ENCODE data around the gene CHPF2. TPM values are rescaled to one million over a fixed set of nuclear protein-coding genes. Genes with fewer than 3 reads are reported as not detected.

Gene CHPF2
- total RNA-seq, 2 experiments from 2014 or later = 33.6 to 34.2 TPM

DNA sequence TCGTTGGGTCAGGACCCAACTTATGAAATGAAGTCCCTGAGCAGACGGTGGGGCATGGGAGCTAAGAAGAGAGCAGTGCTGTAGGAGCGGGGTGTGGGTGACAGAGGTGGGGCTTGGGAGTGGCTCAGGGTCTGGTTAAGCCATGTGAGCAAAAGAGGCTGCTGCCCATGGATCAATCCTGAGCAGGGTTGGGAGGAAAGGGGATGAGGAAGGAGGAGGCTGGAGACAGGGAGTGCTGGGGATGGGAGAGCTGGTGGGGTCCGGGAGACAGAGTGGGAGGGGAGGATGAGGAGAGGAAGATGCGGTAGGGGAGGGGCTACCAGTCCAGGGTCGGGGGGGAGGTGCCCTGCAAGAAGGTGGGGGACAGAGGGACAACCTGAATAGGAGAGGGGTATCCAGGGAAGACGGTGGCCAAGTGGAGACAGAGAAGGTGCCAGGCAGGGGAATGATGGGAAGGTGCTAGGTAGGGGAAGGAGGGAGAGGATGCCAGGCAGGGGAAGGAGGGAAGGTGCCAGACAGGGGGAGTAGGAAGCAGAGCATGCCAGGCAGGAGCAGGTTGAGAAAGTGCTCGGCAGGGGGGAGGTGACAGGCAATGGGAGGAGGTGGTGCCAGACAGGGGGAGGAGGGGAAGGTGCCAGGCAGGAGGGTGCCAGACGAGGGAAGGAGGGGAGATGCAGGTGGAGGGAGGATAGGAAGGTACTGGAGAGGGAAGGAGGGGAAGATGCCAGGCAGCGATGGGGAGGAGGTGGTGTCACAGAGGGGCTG is 43.7 kb downstream of the CHPF2 start:
- peak overlapping the region; percentile 24 for H3K4me3 Mint-ChIP-seq
- H3K27ac Mint-ChIP-seq = no peak overlapping the region
- peaks cover 1% of the 10 kb centered on the region for H3K27me3 Mint-ChIP-seq
- ChIA-PET CTCF (no interaction called here), POLR2A (no interaction called here)
- peaks cover 19% of the 10 kb centered on the region for H3K4me1 Mint-ChIP-seq (ENCODE audit: low read depth)
- no peaks in the 10 kb centered on the region for H3K9me3 Mint-ChIP-seq
- peak; percentile 19 for DNase-seq
- intact Hi-C loops (cut with micrococcal nuclease) = loop anchor here (2.0 kb wide), 1 partner anchor 75 kb away; no protein-coding TSS in a partner anchor
- H3K36me3 Mint-ChIP-seq = no peaks in the 10 kb centered on the region

DNA sequence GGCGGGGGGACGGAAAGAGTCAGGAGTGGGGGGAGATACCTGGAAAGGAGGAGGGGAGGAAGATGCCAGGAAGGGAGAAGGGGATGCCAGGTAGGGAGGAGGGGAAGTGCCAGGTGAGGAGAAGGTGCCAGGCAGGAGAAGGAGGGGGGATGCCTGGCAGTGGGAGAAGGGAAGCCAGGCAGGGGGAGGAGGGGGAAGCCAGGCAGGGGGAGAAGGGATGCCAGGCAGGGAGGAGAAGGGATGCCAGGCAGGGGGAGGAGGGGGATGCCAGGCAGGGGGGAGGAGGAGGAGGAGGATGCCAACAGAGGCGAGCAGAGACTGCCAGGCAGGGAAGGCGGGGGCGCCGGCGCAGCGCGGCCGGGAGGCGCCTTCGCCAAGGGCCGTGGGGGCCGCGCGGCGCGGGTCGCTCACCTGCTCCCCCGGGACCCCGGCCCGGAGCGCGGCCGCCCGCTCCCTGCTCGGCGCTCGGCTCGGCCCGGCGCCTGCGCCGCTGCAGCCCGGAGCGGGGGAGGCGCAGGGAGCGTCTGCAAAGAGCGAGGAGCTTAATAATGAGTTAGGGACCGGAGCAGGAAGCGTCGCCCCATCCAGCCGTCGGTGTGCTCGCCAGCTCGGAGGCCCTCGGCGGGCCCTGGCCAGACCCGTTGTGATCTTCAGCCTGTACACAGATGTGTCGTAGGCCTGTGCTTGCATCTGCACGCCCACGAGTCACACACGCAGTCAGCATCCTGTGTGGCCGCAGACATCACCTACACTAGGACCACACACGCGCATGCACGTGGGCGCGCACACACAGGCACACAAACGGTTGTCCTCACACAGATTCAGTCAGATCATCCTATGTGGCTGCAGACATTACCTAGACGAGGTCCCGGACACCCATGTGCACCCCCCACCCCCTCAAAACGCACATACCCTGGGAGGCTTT is 44.6 kb downstream of the CHPF2 start:
- intact Hi-C loops (cut with micrococcal nuclease) = loop anchor here (2.0 kb wide), 1 partner anchor 74 kb away; no protein-coding TSS in a partner anchor
- peak; percentile 75 for DNase-seq
- Mint-ChIP-seq H3K27ac (peak overlapping the region; percentile 51), H3K9me3 (no peaks in the 10 kb centered on the region), H3K4me1 (ENCODE audit: low read depth) (peaks cover 19% of the 10 kb centered on the region), H3K36me3 (no peaks in the 10 kb centered on the region), H3K4me3 (peak overlapping the region; percentile 70), H3K27me3 (peaks cover 2% of the 10 kb centered on the region)
- ChIA-PET POLR2A (interaction anchor here (0.9 kb wide), 1 partner anchor 50 kb away, joined by 3 read pairs; the partner anchor contains the start of gene ABCF2), CTCF (interaction anchor here (1.0 to 1.6 kb wide), 4 partner anchors 10 to 268 kb away, joined by 3 to 9 read pairs (median 5); no protein-coding TSS in a partner anchor)

DNA sequence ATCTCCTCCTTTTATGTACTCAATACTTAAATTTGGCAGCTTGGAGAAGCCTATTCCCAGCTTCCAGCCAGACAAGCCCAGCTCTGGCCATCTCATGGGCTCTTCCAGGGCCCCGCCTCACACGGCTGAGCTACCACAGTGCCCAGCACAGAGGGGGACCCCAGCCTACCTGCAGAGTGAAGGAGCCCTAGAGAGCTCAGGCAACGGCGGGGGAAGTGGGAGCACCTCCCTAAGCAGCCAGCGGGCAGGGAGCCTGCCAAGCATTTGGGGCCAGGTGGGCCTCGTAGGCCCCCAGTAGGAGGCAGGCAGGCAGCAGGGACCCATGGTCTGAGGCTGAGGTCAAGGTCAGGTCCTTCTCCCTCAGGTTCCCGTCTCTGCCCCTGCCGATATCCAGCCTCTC is 45.3 kb downstream of the CHPF2 start:
- H3K4me1 Mint-ChIP-seq (ENCODE audit: low read depth) = peaks cover 13% of the 10 kb centered on the region
- no peaks in the 10 kb centered on the region for H3K36me3 Mint-ChIP-seq
- intact Hi-C loops (cut with micrococcal nuclease) = loop anchor here (2.0 kb wide), 1 partner anchor 73 kb away; no protein-coding TSS in a partner anchor
- peak overlapping the region; percentile 70 for H3K4me3 Mint-ChIP-seq
- H3K27me3 Mint-ChIP-seq = peaks cover 2% of the 10 kb centered on the region
- ChIA-PET CTCF (interaction anchor here (1.0 to 2.2 kb wide), 5 partner anchors 10 to 269 kb away, joined by 3 to 9 read pairs (median 5); no protein-coding TSS in a partner anchor), POLR2A (interaction anchor here (0.9 kb wide), 1 partner anchor 50 kb away, joined by 3 read pairs; the partner anchor contains the start of gene ABCF2)
- no peaks in the 10 kb centered on the region for H3K9me3 Mint-ChIP-seq
- no peak overlapping the region for H3K27ac Mint-ChIP-seq
- DNase-seq = no peak

GRCh38 chr7:151278949-151279348 is 46.7 kb downstream of the CHPF2 start:
- no peak for DNase-seq
- CTCF ChIA-PET = interaction anchor here (0.9 to 2.2 kb wide), 2 partner anchors 155 to 167 kb away, joined by 3 to 5 read pairs; no protein-coding TSS in a partner anchor
- H3K27me3 Mint-ChIP-seq = peaks cover 6% of the 10 kb centered on the region
- POLR2A ChIA-PET = interaction anchor here (1.1 kb wide), 1 partner anchor 87 kb away, joined by 4 read pairs; no protein-coding TSS in a partner anchor
- no peaks in the 10 kb centered on the region for H3K36me3 Mint-ChIP-seq
- H3K4me3 Mint-ChIP-seq = no peak overlapping the region
- H3K27ac Mint-ChIP-seq = no peak overlapping the region
- peaks cover 13% of the 10 kb centered on the region for H3K4me1 Mint-ChIP-seq (ENCODE audit: low read depth)
- intact Hi-C loops (cut with micrococcal nuclease) = no loop called here
- H3K9me3 Mint-ChIP-seq = peaks cover 4% of the 10 kb centered on the region

- ChIA-PET POLR2A (interaction anchor here (1.1 kb wide), 1 partner anchor 88 kb away, joined by 4 read pairs; no protein-coding TSS in a partner anchor), CTCF (interaction anchor here (0.9 kb wide), 1 partner anchor 168 kb away, joined by 3 read pairs; no protein-coding TSS in a partner anchor)
- no peak for DNase-seq
- Mint-ChIP-seq H3K4me3 (no peak overlapping the region), H3K27me3 (peaks cover 8% of the 10 kb centered on the region), H3K36me3 (no peaks in the 10 kb centered on the region), H3K9me3 (peaks cover 4% of the 10 kb centered on the region), H3K4me1 (ENCODE audit: low read depth) (peaks cover 13% of the 10 kb centered on the region), H3K27ac (no peak overlapping the region)
- intact Hi-C loops (cut with micrococcal nuclease) = no loop called here
Observed at GRCh38 chr7:151279868-151280267, 47.6 kb downstream of the CHPF2 start.

- no peak overlapping the region for H3K4me3 Mint-ChIP-seq
- no peaks in the 10 kb centered on the region for H3K36me3 Mint-ChIP-seq
- H3K4me1 Mint-ChIP-seq (ENCODE audit: low read depth) = peaks cover 13% of the 10 kb centered on the region
- CTCF ChIA-PET = no interaction called here
- H3K27ac Mint-ChIP-seq = no peak overlapping the region
- H3K9me3 Mint-ChIP-seq = peaks cover 4% of the 10 kb centered on the region
- intact Hi-C loops (cut with micrococcal nuclease) = no loop called here
- POLR2A ChIA-PET = no interaction called here
- H3K27me3 Mint-ChIP-seq = peaks cover 8% of the 10 kb centered on the region
- no peak for DNase-seq
Observed at GRCh38 chr7:151280388-151281019, 48.2 kb downstream of the CHPF2 start.

DNA sequence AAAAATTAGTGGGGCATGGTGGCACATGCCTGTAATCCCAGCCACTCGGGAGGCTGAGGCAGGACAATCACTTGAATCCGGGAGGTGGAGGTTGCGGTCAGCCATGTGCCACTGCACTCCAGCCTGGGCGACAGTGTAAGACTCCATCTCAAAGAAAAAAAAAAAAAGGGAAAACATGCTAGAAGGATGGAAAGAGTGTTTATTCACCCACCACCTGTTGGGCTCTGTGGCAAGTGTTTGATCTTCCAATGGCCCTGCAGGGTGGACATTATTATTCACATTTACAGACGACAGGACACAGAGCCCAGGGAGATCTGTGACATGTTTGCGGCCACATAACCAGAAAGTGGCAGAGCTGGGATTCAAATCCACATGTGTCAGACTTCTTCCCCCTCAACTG is 49.4 kb downstream of the CHPF2 start:
- DNase-seq = no peak
- H3K4me3 Mint-ChIP-seq = no peak overlapping the region
- H3K9me3 Mint-ChIP-seq = peaks cover 4% of the 10 kb centered on the region
- H3K36me3 Mint-ChIP-seq = no peaks in the 10 kb centered on the region
- no peak overlapping the region for H3K27ac Mint-ChIP-seq
- POLR2A ChIA-PET = no interaction called here
- intact Hi-C loops (cut with micrococcal nuclease) = no loop called here
- peaks cover 11% of the 10 kb centered on the region for H3K4me1 Mint-ChIP-seq (ENCODE audit: low read depth)
- CTCF ChIA-PET = no interaction called here
- H3K27me3 Mint-ChIP-seq = peaks cover 8% of the 10 kb centered on the region

DNA sequence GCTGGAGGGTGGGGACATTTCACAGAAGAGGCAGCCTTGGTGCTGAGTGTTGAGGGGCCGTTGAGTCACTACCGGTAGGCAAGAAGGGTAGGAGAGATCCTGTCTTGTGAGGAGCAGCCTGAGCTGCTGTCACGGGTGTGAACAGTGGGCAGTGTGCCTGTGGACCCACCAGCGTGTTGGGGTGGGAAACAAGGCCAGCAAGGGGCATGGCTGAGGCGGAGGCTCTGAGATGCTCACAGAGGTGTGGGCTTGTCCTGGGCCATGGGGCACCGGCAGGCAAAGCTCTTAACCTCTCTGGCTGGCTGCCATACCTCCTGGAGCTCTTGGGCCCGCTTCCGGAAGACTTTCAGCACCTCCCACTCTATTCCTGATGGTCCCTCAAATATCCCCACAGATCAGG is 49.8 kb downstream of the CHPF2 start:
- intact Hi-C loops (cut with micrococcal nuclease) = no loop called here
- H3K4me1 Mint-ChIP-seq (ENCODE audit: low read depth) = peaks cover 10% of the 10 kb centered on the region
- no peak overlapping the region for H3K4me3 Mint-ChIP-seq
- no peak overlapping the region for H3K27ac Mint-ChIP-seq
- DNase-seq = no peak
- peaks cover 4% of the 10 kb centered on the region for H3K9me3 Mint-ChIP-seq
- ChIA-PET POLR2A (no interaction called here), CTCF (no interaction called here)
- no peaks in the 10 kb centered on the region for H3K36me3 Mint-ChIP-seq
- H3K27me3 Mint-ChIP-seq = peaks cover 8% of the 10 kb centered on the region

DNA sequence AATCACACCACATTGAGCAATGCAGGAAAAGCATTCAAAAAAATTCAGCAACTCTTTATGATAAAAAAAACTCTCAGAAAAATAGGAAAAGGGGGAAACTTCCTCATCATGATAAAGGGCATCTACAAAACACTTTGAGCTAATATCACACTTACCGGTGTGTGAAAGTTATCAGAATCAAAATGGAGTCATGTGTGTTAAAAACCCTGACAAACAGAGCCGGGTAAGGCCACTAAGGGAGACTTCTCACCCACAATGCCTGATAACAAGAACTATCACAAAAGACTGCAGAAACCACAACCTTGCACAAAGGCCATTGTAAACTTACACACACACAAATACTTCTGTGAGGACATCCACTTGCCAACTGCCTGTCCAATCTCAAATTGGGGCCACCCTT is 51.0 kb downstream of the CHPF2 start:
- no peaks in the 10 kb centered on the region for H3K36me3 Mint-ChIP-seq
- no peak for DNase-seq
- peaks cover 8% of the 10 kb centered on the region for H3K27me3 Mint-ChIP-seq
- POLR2A ChIA-PET = no interaction called here
- no peak overlapping the region for H3K27ac Mint-ChIP-seq
- H3K4me3 Mint-ChIP-seq = no peak overlapping the region
- peaks cover 4% of the 10 kb centered on the region for H3K4me1 Mint-ChIP-seq (ENCODE audit: low read depth)
- intact Hi-C loops (cut with micrococcal nuclease) = no loop called here
- H3K9me3 Mint-ChIP-seq = peaks cover 4% of the 10 kb centered on the region
- CTCF ChIA-PET = no interaction called here

DNA sequence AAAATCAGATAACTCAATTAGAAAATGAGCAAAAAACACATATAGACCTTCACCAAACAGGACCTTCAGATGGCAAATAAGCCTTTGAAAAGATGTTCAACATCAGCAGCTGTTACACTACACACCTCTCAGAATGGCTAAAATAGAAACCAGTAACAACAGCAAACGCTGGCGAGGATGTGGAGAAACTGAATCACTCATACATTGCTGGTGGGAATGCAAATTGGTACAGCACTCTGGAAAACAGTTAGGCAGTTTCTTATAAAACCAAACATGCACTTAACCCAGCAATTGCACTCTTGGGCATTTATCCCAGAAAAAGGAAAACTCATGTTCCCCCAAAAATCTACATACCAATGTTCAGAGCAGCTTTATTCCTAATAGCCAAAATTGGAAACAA is 53.9 kb downstream of the CHPF2 start:
- CTCF ChIA-PET = interaction anchor here (1.1 to 1.2 kb wide), 3 partner anchors 25 to 42 kb away, joined by 3 to 4 read pairs (median 3); no protein-coding TSS in a partner anchor
- DNase-seq = peak; percentile 59
- H3K4me3 Mint-ChIP-seq = no peak overlapping the region
- intact Hi-C loops (cut with micrococcal nuclease) = no loop called here
- H3K27ac Mint-ChIP-seq = no peak overlapping the region
- H3K36me3 Mint-ChIP-seq = no peaks in the 10 kb centered on the region
- peaks cover 4% of the 10 kb centered on the region for H3K4me1 Mint-ChIP-seq (ENCODE audit: low read depth)
- H3K27me3 Mint-ChIP-seq = peaks cover 6% of the 10 kb centered on the region
- POLR2A ChIA-PET = interaction anchor here (0.6 kb wide), 1 partner anchor 11 kb away, joined by 5 read pairs; no protein-coding TSS in a partner anchor
- peaks cover 4% of the 10 kb centered on the region for H3K9me3 Mint-ChIP-seq

All from activated CD4-positive, alpha-beta memory T cell treated with anti-CD3 and anti-CD28 coated beads for 36 hours (primary cell).